Thyroid gland (tissue), 4 donors: ENCODE results near the gene DELE1. TPM values are rescaled to one million over a fixed set of nuclear protein-coding genes. Genes with fewer than 3 reads are reported as not detected.
A peak's percentile ranks its signal among the peaks of the same experiment; 100 is the strongest.
"Not testable (repeated sequence)": the region's sequence is repeated elsewhere in the genome, so short reads cannot be mapped to it uniquely, and the experiment has no call there.

Experiments used
- DNase-seq, 2 donors: peaks; one replicate each; pipeline ENCODE4 v3.0.0-alpha.2; 2019
- H3K27ac ChIP-seq, 3 donors: fragments of 200-600 bp; sonication (generic); 1 replicate in 2 of 3; 2 replicates in 1 of 3; pipeline ENCODE4 v1.5.1; 2016 to 2019; ENCODE audit warnings: mild to moderate bottlenecking in 1 of 3, moderate library complexity in 1 of 3
- H3K27me3 ChIP-seq: fragments of 200-600 bp; sonication (generic); one replicate; pipeline ENCODE4 v1.5.1; 2019
- H3K36me3 ChIP-seq, 2 donors: fragments of 200-600 bp; sonication (generic); one replicate each; pipeline ENCODE4 v1.5.1; 2016 to 2019
- H3K4me1 ChIP-seq, 2 donors: fragments of 200-600 bp; sonication (generic); one replicate each; pipeline ENCODE4 v1.5.1; 2017 to 2019
- H3K4me3 ChIP-seq, 3 donors: fragments of 200-600 bp; sonication (generic); replicated peaks in 1 of 3; 1 replicate in 2 of 3; 2 replicates in 1 of 3; pipeline ENCODE4 v1.5.1; 2016; ENCODE audit warnings: mild to moderate bottlenecking in 1 of 3
- H3K9me3 ChIP-seq: fragments of 200-600 bp; sonication (generic); one replicate; pipeline ENCODE4 v1.5.1; 2017
- POLR2A ChIP-seq, 2 donors: fragments of 450-650 bp; IDR thresholded peaks; one replicate each; pipeline ENCODE4 v1.6.1; 2017; ENCODE audit warnings: antibody characterized with exemption in 2 of 2, mild to moderate bottlenecking in 2 of 2, moderate library complexity in 1 of 2
- WGBS, 2 donors: methylation state at CpG; one replicate each; pipeline ENCODE4 v1.1.5; 2017; 5-methylcytosine and 5-hydroxymethylcytosine counted together
- intact Hi-C: fragments of 100-400 bp; cut with DNase I; formaldehyde crosslinking; loops from one replicate; pipeline ENCODE4 v1.15.1; 2023
- total RNA-seq, 4 donors: library from RNA; depleted of rRNA; stranded (reverse); fragments of >200 nt; gene quantifications; one replicate each; pipeline ENCODE4 v1.2.3, GENCODE V29; 2016
- TF ChIP-seq, protein P1 (sequence below), 6 experiments: fragments of 200-600 bp in 3 of 6; fragments of 450-650 bp in 3 of 6; sonication (generic) in 3 of 6; IDR thresholded peaks; one replicate each; pipeline ENCODE4 v1.5.1; 2016 to 2019; ENCODE audit warnings: antibody characterized with exemption in 6 of 6, mild to moderate bottlenecking in 2 of 6, inconsistent platforms in 1 of 6, moderate library complexity in 1 of 6

DELE1 gene
- total RNA-seq, 4 donors from 2014 or later = 68.5 to 130 (median 85.1) TPM

DNA sequence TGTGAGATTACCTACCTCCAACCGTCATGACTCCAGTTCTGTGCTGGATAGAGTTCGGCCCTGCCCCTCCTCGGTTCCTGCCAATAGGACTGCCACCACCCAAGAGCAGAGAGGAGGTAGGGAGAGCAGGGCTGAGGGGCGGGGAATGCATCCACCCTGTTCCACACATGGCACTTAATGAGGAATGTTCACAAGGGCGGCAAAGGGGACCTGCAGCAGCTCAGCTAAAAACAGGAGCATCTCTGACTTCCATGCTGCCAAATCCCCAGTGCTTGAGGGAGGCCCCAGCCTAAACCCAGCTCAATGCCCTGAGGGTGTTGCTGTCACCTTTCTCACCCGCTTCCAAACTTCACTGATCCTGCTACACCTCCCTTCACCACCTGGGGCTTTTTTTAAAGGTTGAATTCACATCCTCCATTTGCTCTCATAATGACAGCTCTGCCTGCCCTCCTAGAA is 7.8 kb upstream of the DELE1 start:
- no peak overlapping the region for H3K4me3 ChIP-seq

DNA sequence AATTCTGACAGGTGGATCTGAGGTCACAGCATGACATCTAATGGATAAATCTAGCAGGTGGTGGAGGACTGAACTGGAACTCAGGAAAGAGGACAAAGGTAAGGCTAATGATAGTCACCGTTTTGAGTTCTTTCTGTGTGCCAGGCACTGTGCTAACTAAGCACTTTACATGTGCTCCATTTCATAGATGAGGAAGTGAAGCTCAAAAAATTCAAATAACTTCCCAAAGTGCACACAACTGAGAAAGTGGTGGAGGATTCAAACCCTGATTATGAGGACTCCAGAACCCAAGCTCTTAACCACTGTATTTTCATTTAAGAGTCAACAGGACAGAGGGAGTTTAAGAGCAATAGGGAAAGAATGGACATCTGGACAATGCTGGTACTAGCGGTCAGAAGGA is 7.1 kb upstream of the DELE1 start:
- Histone ChIP-seq H3K4me1 (peaks cover 4 to 7% of the 10 kb centered on the region in 2 donors), H3K36me3 (no peaks in the 10 kb centered on the region), H3K4me3 (no peak overlapping the region), H3K27me3 (no peaks in the 10 kb centered on the region), H3K9me3 (no peaks in the 10 kb centered on the region), H3K27ac (no peak overlapping the region)
- TF ChIP-seq, protein P1, sequence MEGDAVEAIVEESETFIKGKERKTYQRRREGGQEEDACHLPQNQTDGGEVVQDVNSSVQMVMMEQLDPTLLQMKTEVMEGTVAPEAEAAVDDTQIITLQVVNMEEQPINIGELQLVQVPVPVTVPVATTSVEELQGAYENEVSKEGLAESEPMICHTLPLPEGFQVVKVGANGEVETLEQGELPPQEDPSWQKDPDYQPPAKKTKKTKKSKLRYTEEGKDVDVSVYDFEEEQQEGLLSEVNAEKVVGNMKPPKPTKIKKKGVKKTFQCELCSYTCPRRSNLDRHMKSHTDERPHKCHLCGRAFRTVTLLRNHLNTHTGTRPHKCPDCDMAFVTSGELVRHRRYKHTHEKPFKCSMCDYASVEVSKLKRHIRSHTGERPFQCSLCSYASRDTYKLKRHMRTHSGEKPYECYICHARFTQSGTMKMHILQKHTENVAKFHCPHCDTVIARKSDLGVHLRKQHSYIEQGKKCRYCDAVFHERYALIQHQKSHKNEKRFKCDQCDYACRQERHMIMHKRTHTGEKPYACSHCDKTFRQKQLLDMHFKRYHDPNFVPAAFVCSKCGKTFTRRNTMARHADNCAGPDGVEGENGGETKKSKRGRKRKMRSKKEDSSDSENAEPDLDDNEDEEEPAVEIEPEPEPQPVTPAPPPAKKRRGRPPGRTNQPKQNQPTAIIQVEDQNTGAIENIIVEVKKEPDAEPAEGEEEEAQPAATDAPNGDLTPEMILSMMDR (IDR thresholded peaks at IDR 0.05) = no peak
- TF ChIP-seq POLR2A (IDR thresholded peaks at IDR 0.05) = no peak
- 73 to 74% methylated on average over 2 of the region's 2 CpGs for WGBS, 2 donors
- intact Hi-C loops = no loop called here
- DNase-seq = no peak

More for the DNA sequence above, 7.8 kb upstream of the DELE1 start:
- Histone ChIP-seq H3K36me3 (no peaks in the 10 kb centered on the region), H3K4me1 (peaks cover 4 to 7% of the 10 kb centered on the region in 2 donors), H3K27me3 (no peaks in the 10 kb centered on the region), H3K9me3 (no peaks in the 10 kb centered on the region), H3K27ac (no peak overlapping the region)
- no peak for TF ChIP-seq POLR2A (IDR thresholded peaks at IDR 0.05)
- TF ChIP-seq, protein P1 (IDR thresholded peaks at IDR 0.05) = no peak
- no peak for DNase-seq
- intact Hi-C loops = no loop called here
- WGBS, 2 donors = 71 to 80% methylated on average over 6 of the region's 6 CpGs

DNA sequence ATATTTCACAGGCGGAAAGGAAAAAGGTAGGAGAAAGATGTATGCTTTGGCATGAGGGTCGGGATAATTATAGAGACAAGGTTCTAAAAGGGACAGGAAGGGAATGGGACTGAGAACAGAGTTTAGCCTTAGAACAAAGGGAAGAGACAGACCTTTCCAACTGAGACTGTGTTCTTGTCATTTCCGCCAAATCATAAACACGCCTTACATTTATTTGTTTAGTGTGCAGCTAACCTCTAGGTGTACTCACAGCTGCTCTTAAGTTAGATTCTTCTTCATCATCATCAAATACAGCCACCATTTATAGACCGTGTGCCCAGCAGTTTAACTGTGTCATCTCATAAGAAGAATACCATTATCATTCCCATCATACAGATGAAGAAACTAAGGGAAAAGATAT is 5.9 kb upstream of the DELE1 start:
- WGBS, 2 donors = 78 to 81% methylated on average over 5 of the region's 5 CpGs
- intact Hi-C loops = no loop called here
- no peaks in the 10 kb centered on the region for H3K9me3 ChIP-seq
- H3K27ac ChIP-seq = no peak overlapping the region
- H3K36me3 ChIP-seq = no peaks in the 10 kb centered on the region
- DNase-seq = no peak
- TF ChIP-seq POLR2A (IDR thresholded peaks at IDR 0.05) = no peak
- TF ChIP-seq, protein P1 (IDR thresholded peaks at IDR 0.05) = no peak
- no peak overlapping the region for H3K4me3 ChIP-seq
- H3K4me1 ChIP-seq = peaks cover 5 to 9% of the 10 kb centered on the region in 2 donors
- no peaks in the 10 kb centered on the region for H3K27me3 ChIP-seq

DNA sequence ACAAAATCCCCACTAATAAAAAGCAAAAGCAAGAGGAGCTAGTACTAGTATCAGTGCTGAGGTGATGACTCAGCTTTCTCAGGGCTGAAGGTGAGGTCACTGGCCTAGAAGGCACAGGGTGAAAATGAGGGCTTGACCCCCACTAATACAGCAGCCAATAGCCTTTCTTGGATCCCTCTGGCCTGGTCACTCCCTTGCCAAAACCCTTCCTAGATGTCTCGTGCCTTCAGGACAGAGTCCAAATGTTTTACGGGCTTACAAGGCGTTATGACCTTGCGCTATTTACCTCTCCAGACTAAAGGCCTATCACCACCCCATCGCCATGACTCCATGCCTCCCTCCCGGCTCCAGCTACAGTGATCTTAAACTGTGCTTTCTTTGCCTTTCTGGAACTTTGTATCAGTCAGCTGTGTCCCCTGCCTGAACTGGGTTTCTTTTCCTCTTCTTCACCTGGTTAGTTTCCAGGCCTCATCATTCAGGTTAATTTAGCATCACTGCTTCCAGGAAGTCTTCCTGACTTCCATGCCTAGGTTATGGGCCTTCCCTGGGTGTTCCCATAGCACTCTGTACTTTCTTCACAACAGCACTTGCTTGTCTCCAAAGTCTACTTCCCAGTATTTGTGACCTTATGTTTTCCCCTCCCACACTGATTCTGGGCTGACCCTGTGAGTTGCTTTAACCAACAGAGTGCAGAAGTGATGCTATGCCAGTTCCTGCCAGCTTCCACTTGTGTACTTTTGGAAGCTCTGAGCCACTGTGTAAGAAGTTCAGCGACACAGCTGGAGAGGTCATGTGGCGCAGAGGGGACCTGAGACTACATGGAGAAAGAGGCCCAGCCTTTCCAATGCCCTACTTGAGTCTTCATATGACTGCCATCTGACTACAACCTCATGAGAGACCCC is 4.2 kb upstream of the DELE1 start:
- Histone ChIP-seq H3K4me1 (peaks cover 12% of the 10 kb centered on the region in 2 donors), H3K27ac (no peak overlapping the region), H3K4me3 (no peak overlapping the region), H3K36me3 (no peaks in the 10 kb centered on the region), H3K9me3 (no peaks in the 10 kb centered on the region), H3K27me3 (no peaks in the 10 kb centered on the region)
- intact Hi-C loops = no loop called here
- 88 to 94% methylated on average over 8 of the region's 8 CpGs for WGBS, 2 donors
- TF ChIP-seq, protein P1 (IDR thresholded peaks at IDR 0.05) = no peak
- no peak for TF ChIP-seq POLR2A (IDR thresholded peaks at IDR 0.05)
- no peak for DNase-seq

DNA sequence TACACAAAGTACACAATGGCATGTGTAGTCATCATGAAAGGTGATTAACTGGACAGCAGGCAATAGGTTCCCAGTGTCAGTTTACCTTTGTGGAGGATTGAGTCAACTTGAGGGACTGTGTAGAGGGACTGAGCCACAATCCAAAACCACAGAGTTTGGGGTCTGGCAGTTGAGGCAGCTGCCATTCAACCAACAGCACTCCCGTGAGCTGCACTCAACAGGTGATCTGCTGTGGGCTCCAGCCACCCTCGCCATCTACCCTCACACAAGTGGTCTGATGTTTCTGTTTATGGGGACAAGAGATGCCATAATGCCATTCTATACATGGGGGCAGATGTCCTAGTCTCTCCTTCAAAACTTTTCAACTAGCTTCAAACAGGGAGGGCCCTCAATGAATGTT is 2.9 kb upstream of the DELE1 start:
- no peak for DNase-seq
- peaks cover 13 to 17% of the 10 kb centered on the region in 2 donors for H3K4me1 ChIP-seq
- H3K36me3 ChIP-seq = peaks cover 6 to 10% of the 10 kb centered on the region in 2 donors
- no peaks in the 10 kb centered on the region for H3K27me3 ChIP-seq
- TF ChIP-seq, protein P1 (IDR thresholded peaks at IDR 0.05) = no peak
- no peak for TF ChIP-seq POLR2A (IDR thresholded peaks at IDR 0.05)
- no peak overlapping the region for H3K4me3 ChIP-seq
- H3K27ac ChIP-seq = no peak overlapping the region
- intact Hi-C loops = no loop called here
- no peaks in the 10 kb centered on the region for H3K9me3 ChIP-seq
- 77 to 88% methylated on average over 2 of the region's 2 CpGs for WGBS, 2 donors

DNA sequence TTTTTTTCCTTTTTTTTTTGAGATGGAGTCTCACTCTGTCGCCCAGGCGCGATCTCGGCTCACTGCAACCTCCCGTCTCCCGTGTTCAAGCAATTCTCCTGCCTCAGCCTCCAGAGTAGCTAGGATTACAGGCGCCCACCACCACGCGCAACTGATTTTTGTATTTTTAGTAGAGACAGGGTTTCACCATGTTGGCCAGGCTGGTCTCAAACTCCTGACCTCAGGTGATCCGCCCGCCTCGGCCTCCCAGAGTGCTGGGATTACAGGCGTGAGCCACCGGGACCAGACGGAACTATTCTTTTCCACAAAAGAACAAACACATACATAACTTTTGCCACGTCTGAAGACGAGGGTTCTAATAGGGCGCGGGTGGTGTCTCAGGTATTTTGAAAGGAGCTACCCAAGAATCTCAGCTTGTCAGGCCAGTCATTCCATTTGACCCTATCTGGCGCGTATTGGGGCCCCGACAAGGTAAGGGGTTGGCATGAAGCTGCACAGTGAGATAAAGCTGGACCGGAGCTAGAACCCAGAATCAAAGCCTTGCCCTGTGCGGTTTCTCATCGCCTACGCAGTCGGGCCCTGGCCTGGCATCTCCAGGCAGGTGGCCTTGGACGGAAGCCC is 734 bp upstream of the DELE1 start:
- Histone ChIP-seq H3K36me3 (peaks cover 26% of the 10 kb centered on the region in 2 donors), H3K4me1 (peaks cover 13 to 17% of the 10 kb centered on the region in 2 donors), H3K4me3 (peak overlapping the region; percentile 47 to 71 (median 51)), H3K27ac (peak overlapping the region; percentile 98)
- H3K9me3 ChIP-seq, intact Hi-C loops, DNase-seq, H3K27me3 ChIP-seq: not testable (repeated sequence)
- WGBS, 2 donors = 59 to 61% methylated on average over 28 of the region's 28 CpGs
